NCI-H460 (cell line): ENCODE results near the gene EPC2. TPM values are rescaled to one million over a fixed set of nuclear protein-coding genes. Genes with fewer than 3 reads are reported as not detected.
"Not testable (repeated sequence)": the region's sequence is repeated elsewhere in the genome, so short reads cannot be mapped to it uniquely, and the experiment has no call there.

Source experiments
- DNase-seq: peaks from one replicate; pipeline ENCODE4 v3.0.0-alpha.2; 2016; ENCODE audit warnings: low read depth; ENCODE audit errors: extremely low read depth
- total RNA-seq: library from RNA; depleted of rRNA; stranded (reverse); fragments of >200 nt; shearing (Covaris generic); gene quantifications from 2 replicates; pipeline ENCODE4 v1.2.3, GENCODE V29; 2014

The EPC2 gene
- total RNA-seq, 1 experiment from 2014 or later, result 27.1 TPM

GRCh38 chr2:148721520-148721931, 77.0 kb downstream of the EPC2 start:
- no peak for DNase-seq

DNA sequence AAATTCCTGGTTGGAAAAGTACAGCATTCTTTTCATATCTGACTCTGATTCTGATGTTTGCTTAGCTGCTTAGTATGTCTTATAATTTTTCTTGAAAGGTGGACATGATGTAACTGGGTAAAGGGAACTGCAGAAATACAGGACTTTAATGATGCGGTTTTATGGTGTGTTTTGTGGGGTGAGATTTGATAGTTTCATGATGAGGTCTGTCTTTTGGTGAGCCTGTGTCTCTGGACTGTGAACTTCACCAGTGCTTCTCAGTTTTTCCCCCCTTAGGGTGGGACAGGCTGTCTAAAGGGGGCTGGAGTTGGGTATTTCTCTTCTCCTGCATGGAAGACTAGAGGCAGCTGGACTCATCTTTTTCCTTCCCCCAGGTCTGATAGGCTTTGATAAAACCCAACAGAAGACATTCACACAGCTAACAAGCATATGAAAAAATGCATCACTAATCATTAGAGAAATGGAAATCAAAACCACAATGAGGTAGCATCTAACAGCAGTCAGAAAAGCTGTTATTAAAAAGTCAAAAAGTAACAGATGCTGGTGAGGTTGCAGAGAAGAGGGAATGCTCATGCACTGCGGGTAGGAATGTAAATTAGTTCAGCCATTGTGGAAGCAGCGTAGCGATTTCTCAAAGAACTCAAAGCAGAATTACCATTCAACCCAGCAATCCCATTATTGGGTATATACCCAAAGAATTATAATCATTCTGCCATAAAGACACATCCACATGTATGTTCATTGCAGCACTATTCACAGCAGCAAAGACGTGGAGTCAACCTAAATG, 77.6 kb downstream of the EPC2 start:
- DNase-seq, result no peak

GRCh38 chr2:148725564-148725963, 81.0 kb downstream of the EPC2 start:
- DNase-seq, result no peak

DNA sequence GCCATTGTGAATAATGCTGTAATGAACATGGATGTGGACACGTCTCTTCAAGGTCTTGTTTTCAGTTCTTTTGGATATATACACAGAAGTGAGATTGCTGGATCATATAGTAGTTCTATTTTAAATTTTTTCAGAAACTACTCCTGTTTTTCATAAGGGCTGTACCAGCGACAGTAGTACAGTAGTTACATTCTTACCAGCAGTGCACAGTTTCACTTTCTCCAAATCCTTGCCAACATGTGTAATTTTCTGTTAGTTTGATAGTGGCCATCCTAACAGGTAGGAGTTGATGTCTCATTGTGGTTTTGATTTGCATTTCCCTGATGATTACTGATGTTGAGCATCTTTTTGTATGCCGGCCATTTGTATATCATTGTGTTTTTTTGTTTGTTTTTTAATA, 81.7 kb downstream of the EPC2 start:
- no peak for DNase-seq

DNA sequence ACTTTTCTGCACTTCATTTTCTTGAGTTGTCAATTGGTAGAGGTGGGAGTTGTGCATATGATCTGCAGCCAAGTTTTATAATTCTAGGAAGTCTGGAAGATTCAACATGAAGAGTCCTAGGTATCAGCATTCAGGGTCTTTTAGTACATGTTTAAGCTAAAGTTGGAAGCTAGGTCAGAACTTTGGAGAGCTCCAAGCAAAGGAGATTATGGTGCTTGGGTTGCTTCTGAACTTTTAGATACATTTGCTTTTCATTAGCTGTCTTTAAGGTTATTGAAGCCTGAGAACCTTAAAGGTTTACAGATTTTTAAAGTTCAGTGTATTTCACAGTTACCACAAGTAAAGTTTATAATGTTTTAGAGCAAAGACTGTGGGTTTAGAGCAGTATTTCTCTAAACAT, 85.5 kb downstream of the EPC2 start:
- no peak for DNase-seq

- DNase-seq, result no peak
Observed at GRCh38 chr2:148737742-148738141, 93.2 kb downstream of the EPC2 start.

DNA sequence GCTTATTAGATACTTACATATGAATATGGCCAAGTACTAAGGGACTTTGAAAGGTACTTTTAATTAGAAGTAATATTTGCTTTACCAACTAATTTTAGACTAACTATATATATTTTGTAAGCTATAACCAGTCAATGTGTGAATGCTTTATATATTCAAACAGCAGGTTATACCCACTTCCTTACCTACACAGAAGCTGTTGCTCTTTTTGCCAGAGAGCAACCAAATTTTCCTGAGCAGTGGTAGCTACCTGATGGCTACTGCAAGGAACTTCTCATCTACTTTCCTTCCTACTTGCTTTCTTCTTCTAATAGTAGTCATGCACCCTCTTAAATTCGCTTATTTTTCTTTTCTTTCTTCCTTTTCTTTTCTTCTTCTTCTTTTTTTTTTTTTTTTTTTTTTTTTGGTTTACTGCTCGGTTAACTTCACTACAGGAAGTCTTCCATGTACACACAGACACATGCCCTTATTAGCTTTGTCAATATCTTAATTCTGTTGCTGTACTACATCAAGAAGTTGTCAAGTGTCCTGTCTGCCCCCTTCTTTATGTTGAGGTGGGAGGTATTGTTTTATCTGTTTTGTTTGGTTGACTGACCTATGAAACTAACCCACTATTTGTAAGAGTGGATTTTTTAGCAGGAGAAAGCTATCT, 95.0 kb downstream of the EPC2 start:
- no peak for DNase-seq

- DNase-seq, result no peak
Observed at GRCh38 chr2:148742373-148742772, 97.8 kb downstream of the EPC2 start.

DNA sequence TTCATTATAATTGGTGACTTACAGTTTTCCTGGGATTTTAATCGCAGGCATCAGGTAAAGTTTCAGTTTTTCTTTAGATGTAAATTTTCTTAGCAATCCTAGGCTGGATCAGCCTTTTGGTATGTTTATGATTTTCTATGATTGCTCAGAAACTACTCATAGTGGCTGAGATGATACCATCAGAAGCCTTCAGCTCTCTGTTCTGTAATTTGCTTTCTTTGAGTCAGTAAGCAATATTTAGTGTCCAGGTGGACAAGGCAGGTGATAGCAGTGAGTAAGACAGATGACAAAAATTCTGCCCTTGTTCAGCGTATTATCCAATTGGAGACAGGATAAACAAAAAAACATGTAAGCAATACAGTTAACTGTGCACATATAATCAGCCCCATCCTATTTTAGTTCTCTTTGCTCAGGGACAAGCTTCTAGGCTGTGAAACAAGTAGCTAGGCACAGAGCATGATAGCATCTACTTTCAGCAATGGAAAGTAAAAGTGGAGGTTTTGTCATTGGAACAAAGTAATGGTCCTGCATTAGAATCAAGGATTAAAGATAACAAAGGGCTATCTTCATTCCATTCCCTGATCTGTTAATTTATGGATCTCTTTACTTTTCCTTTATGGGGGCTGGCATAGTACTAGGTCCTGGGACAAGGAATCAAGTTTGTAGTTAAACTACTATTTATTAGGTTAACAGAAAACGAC, 100.8 kb downstream of the EPC2 start:
- no peak for DNase-seq

GRCh38 chr2:148746973-148747372, 102.4 kb downstream of the EPC2 start:
- DNase-seq, result no peak

DNA sequence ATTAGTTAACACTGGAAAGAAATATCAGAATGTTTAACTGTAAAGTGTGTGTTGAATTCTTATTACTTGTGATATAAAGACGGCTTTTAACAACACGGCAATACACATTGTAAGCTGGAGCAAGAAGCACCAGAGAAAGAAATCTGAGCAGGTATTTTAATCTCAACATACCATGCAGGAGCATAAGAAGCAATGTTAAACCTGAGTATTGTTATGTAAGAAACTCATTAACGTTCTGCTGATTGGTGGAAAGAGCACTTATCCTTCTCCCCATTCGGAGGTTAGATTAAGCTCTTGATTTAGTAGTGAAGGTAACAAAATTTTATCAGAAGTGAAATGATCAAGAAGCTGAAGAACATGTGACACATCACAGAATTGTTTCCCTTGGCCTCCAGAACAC, 107.4 kb downstream of the EPC2 start:
- no peak for DNase-seq

GRCh38 chr2:148752977-148753376, 108.4 kb downstream of the EPC2 start:
- DNase-seq, result no peak

- DNase-seq, result no peak
Observed at GRCh38 chr2:148754864-148755263, 110.3 kb downstream of the EPC2 start.

DNA sequence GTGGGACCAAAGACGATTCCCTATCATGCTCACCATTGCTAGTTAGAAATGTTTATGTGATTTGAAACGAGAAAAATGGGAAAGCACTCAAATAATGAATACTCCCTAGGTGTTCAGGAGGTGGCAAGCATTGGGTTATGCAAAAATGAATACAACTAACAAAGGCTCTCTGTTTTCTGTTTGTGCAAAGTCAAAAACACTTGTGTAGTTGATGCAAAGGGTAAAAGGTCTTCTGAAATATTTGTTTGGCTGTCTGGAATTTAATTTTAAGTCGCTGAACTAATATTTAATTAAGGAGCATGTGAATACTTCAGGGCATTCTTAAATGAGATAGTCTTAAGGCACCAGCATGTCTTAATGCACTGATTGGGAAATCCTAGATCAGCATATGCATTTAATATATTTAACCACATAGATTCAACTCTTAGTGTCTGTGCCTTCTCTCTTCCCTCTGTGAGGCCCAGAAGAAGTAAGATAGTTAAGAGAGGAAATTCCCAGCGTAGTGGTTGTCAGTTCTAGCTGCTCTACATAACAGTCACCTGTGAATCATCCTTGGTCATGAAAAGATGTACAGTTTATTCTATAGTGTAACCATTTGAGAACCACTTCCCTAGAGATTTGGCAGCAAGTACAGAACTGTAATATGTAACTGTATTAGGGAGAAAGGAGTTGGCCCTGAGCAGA, 111.9 kb downstream of the EPC2 start:
- no peak for DNase-seq

DNA sequence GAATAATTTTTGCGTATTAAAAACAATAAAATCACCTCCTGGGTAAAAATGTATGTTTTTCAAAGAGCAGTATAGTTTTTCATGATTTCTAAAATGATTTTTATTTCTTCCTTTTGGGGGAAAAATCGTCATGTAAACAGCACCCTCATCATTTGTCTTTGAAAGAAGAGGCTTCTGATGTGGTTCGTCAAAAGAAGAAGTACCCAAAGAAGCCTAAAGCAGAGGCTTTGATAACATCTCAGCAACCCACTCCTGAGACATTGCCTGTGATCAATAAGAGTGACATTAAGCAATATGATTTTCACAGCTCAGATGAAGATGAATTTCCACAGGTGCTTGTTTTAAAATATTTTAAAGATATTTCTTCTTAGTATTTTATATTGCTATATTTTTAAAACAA, 120.3 kb downstream of the EPC2 start:
- DNase-seq, result no peak

DNA sequence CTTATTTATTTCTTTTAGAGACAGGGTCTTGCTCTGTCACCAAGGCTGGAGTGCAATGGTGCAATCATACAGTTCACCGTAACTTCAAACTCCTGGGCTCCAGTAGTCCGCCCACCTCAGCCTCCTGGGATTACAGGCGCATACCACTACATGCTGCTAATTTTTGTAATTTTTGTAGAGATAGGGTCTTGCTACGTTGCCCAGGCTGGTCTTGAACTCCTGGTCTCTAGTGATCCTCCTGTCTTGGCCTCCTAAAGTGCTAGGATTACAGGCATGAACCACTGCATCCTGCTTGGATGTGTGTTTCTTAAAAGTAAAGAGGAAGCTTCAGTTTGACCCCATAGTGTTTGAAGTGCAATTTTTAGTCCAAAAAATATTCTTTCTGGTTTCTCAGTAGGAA, 125.5 kb downstream of the EPC2 start:
- DNase-seq, result no peak

GRCh38 chr2:148781544-148781943, 137.0 kb downstream of the EPC2 start:
- no peak for DNase-seq

DNA sequence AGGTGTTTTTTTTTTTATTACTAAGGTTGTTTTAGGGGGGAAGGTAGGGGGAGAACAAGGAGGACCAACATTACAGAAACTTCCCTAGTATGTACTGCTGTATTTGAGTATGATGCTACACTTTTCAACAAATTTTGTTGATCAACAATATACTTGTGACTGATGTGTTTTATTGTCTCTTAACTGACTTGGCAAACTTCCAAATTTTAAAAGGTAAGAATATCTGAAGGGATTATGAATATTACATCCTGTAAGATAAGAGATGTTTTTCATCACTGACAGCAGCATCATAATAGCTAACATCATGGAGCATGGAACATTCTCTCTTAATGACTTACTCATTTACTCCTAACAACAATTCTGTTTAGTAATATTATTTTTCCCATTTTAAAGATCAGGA, 144.5 kb downstream of the EPC2 start:
- no peak for DNase-seq

- DNase-seq, result not testable (repeated sequence)
Observed at GRCh38 chr2:148790172-148790571, 145.6 kb downstream of the EPC2 start.

GRCh38 chr2:148794558-148794957, 150.0 kb downstream of the EPC2 start:
- DNase-seq, result no peak
